ENCODE data around the gene HRG. TPM values are rescaled to one million over a fixed set of nuclear protein-coding genes. Genes with fewer than 3 reads are reported as not detected.

The HRG gene
- polyA plus RNA-seq, 1 donor: 0.18 TPM

DNA sequence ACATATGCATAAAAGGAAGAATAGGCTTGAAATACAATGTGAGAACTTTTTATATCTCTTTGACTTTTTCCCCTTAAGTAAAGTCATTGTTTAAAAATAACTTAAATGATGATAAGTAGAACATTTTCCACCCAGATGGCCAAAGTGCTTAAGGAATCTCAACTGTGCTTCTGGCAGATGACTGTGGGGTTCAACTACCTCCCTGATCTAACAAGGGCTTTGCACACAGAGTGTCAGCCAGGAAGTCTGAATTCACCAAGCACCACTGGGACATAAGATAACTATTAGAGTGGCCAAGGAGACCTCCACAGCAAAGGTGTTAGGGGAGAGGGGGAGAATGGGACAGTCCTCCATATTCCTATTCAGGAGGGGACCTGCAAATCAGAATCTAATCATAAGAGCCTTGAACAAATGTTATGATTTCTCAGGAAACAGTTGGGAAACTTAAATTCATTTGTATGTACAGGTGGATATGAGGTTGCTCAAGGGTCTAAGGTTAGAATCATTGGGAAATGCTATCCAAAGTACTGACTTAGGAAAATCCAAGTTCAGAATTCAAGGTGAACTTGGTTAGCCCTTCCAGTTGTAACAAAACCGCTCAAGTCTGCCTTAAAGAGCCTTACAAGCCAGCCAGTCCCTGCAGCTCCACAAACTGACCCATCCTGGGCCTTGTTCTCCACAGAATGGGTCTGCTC, 25.9 kb upstream of the HRG start, which contains the start of gene FETUB:
Gene FETUB (plus strand): TSS at position 622 of the 695 bp plus-strand sequence. CDS start 62 bp downstream, at position 684.
- DNase-seq: no peak

DNA sequence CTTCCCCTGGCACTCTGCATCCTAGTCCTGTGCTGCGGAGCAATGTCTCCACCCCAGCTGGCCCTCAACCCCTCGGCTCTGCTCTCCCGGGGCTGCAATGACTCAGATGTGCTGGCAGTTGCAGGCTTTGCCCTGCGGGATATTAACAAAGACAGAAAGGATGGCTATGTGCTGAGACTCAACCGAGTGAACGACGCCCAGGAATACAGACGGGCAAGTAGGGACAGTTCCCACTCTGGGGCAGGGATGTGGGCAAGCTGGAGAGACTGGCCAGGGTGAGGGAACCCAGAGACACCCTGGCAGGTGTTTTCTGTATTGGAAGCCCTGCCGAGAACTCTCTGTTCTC, 25.4 kb upstream of the HRG start:
- no peak for DNase-seq

DNA sequence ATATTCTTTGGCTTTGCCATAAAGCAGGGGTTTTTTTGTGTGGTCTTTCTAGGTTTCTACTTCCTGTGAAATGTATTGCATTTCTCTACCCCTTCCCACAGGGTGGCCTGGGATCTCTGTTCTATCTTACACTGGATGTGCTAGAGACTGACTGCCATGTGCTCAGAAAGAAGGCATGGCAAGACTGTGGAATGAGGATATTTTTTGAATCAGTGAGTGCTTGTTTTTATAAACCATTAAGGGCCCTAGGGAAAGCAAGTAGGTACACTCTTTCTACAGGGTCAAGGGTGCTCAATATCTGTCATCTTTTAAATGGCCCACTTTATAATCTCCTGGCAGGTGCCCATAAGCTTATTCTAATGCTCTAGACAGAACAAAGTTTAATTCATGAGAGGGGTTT, 24.9 kb upstream of the HRG start:
- DNase-seq: no peak

DNA sequence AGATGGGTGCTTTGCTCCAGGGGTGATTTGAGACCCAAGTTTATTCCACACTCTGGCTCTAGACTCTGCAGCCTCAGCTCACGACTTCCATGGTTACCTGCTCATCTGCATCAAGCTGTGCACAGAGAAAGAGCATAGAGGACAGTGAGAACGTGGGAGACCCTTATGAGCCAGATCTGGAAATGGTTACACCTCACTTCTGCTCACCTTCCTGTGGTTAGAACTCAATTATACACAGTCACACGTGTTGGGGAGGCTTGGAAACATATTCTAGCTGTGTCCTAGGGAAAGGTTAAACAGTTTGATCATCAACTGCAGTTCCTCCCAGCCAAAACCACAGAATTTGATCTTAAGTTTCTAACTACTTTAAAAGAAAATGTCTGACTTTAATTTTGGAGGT, 23.8 kb upstream of the HRG start:
- DNase-seq: no peak

DNA sequence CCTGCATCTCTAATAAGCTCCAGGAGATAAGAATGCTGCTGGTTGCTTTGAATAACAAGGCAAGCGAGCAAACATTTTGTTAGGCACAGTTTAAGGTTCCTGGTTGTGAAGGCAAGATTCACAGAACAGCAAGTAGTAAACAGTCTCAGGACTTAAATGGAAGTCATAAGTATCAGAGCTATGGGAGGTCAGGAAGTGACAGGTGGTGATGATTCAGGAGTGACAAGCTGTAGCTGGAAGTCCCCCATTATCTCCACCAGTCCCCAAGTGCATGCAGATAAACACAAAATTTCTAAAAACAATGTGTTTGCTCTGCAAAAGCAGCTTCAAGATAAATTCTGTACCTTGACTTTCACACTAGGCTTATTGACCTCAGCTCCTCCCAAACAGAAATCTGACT, 22.3 kb upstream of the HRG start:
- no peak for DNase-seq

DNA sequence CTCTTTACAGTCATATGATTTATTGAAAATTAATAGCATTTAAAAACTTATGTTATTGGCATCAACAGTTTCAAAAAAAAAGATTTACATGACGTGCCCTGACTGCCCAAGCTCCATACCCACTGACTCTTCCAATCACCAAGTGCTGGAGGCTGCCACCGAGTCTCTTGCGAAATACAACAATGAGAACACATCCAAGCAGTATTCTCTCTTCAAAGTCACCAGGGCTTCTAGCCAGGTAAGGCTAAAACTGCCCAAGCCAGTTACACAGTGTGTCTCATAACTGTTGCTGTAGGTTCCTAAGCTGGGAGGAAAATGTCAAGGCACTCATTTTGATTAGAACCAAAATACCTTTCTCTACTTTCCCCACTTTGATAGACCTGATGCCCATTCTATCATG, 21.1 kb upstream of the HRG start:
- no peak for DNase-seq

DNA sequence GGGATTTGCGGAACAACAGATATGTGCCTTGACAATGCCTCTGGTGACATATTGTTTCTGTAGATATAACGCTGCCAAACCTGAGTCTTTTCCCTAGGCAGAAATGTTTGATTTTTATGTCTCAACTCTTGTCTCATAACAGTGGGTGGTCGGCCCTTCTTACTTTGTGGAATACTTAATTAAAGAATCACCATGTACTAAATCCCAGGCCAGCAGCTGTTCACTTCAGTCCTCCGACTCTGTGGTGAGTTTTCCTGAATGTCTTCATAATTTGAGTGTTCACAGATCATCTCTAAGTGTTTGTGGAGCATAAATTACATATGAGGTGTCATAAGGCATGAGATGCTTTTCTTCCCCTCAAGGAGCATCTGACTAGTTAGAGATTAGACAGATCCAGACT, 19.7 kb upstream of the HRG start:
- no peak for DNase-seq

DNA sequence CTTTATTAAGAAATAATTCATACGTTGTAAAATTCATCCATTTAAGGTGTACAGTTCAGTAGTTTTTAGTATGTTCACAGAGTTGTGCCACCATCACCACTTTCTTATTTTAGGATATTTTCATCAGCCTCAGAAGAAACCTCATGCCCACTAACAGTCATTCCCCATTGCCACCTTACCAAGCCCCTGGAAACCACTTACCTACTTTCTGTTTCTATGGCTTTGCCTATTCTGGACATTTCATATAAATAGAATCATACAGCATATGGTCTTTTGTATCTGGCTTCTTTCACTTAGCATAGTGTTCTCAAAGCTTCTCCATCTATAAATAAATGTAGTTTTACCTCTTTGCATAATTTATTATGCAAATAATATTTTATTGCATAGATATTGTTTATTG, 19.0 kb upstream of the HRG start:
- DNase-seq: no peak

DNA sequence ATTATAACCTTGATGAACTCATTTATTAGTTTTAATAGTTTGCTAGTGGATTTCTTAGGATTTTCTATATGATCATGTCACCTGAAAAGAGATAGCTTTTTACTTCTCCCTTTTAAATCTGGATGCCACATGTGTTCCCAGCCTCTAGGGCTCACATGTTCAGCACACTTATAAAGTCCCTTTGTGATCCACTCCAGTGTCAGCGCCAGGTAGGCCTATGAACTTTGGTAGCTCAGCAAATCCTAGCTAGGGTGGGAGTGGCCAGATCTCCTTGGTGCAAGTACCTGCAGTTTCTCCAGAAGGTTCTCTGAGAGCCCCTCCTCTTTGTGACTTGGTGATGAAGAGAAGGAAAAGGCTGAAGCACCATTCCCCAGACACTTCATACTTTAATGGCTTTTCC, 17.0 kb upstream of the HRG start:
- no peak for DNase-seq

DNA sequence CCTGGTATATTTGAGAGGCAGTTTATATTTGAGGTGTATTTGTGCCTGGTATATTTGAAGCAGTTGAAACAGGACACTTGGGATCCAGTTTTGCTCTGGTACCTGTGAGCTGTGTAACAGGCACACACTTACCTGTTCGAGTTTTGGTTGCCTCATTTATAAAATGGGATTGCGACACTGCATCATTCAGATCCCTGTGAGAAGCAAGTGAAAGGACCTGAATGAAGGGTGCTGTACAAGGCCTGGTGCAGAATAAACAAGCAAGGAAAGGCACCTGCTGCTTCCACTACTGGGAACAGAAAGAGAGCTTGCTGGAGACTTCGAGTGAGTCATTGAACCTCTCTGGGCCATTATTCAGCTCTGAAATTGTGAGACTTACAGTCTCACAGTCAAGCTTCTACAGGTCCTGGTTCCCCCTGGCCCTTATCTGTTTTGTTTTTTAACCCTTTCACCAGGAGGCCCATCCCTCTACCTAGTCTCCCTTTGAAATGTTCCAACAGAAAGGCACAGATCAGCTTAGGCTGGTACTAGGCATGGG, 14.1 kb upstream of the HRG start:
- no peak for DNase-seq

DNA sequence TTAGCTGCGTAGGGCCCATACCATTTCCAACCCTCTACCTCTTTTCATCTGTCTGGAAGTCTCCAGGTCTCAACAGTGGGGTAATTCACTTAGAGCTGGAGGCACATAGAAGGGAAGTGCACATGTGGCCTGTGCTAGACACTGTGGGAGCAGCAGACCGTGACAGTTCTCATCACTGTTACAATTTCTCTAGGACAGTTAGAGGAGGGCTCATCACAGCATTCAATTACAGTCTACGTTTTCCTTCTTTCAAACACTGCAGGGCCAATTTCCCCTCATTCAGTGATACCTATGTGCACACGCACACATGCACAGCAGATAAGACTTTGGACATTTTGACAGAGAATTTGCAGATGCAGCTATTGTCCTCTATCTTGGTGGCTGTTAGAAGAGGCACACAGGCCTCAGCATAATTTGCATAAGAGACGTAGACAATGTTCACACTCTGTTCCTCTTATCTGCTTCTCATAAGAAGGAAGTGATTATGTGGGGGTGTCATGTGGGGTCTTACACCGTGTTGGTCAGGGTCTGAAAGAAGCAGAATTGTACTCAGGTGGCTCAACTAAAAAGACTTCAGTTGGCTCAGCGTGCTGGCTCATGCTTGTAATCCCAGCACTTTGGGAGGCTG, 12.6 kb upstream of the HRG start:
- DNase-seq: no peak

DNA sequence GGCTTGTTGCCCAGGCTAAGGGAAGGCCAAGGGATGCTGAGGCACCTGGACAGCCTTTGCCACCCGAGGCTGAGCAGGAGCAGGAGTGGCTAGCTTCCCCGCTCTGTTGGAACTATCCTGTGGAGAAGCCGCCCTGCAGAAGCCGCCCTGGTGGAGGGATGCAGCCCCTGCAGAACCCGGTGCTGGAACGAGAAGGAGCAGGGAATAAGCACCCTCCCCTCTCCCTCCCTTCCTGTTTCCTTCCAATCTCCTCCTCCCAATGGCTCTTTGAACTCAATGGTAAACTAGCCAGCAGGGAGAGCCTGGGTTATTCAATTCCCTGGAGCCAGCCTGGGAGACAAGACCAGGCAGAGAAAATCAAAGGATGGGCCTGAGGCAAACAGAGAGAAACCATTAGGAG, 11.8 kb upstream of the HRG start:
- no peak for DNase-seq

DNA sequence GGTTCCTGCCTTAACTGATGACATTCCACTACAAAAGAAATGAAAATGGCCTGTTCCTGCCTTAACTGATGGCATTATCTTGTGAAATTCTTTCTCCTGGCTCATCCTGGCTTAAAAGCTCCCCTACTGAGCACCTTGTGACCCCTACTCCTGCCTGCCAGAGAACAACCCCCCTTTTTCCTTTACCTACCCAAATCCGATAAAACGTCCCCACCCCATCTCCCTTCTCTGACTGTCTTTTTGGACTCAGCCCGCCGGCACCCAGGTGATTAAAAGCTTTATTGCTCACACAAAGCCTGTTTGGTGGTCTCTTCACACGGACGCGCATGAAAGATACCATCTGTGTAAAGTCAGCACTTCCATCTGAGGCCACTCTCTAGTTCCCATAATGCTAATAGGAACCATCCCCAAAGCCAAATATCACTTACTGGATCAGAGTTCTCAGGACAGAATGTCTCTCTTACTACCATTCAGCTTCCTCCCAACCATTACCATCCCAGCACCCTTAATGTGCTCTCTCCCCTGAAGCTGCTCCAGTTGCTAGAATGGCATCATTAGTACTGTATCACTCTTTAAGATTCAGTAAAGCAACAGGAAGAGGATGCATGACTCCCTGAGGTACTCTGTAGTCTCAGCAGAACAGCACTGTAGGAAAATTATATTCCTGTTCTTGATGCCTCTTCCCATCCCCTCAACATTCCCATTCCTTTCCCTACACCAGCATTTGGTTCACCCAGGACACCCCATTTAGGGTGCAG, 2.3 kb upstream of the HRG start:
- DNase-seq: no peak

DNA sequence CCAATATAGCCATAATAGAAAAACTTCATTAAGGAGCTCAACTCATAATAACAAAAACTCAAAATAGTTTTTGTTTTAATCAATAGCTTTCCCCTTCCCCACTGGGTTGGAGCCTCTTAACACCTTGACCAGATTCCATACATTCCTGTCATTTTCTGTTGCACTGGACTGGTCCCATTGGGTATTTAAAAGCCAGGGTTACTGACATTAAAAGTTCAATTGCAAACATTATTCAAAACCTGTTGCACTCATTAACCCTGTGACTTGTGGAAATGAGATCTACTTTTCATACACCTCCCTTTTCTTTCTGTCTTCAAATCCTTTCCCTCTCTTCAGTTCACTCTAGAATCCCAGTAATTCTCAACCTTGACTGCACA, 1.7 kb upstream of the HRG start:
- no peak for DNase-seq

DNA sequence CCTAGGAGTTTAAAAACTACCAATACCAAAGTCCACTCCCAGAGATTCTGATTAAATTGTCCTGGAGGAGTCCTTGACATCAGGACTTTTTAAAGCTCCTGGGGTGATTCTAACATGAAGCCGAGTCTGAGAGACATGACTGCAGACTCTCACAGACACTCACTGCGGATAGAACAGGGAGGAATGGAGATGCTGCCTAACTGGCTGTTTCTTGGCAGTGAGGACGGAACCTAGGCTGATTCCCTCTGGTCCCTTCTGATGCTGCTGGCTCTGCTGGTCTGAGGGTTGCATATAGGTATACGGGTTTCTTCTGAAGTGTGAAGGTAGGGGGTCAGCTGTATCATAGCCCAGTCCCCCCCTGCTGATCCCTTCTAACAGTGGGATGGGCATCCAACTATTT, 1.3 kb upstream of the HRG start:
- DNase-seq: no peak

DNA sequence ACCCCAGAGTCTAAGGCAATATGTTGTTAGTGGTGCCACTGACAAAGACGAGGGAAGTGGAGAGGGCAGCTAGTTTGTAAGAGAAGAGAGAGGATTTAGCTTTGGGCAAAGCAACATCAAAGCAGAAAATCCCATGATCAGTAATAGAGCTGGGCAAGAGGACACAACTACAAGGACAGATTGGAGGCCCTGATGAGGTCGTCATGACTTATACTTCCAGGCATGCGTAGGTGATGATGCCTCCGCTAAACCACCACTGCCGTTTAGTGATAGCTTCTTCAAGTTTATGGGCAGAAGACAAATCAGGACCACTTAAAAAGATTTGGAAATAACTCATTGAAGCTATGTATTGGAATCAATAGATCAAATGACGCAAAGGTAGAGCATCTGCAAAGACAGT, 2.6 kb downstream of the HRG start:
- DNase-seq: no peak

DNA sequence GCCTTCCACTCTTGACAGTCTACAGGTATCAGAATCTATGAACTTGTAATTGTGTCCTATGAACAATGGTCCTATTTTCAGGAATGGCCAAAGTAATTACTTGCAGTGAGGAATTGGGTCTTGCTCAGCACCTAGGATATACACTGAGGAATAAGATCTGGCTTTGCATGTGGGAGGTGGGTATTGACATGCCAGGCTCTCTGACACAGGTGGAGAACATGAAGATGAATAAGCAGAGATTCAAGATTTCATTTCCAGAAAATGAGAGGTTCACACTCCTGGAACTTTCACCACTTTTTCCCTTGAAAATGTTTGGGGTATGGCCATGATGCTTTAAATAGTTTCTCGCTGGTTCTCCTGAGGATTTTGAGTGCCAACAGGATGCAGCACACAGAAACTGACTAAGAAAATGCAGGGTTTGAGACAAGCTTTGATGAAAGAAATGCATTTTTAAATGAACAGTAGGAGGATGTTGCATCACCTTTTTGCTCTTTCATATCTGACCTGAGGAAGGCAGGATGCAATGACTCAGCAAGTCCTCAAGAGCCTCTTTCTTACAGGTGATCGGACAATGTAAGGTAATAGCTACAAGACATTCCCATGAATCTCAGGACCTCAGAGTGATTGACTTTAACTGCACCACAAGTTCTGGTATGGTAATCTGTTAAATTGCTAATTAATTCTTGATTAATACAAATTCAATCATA, 3.7 kb downstream of the HRG start:
- DNase-seq: no peak

DNA sequence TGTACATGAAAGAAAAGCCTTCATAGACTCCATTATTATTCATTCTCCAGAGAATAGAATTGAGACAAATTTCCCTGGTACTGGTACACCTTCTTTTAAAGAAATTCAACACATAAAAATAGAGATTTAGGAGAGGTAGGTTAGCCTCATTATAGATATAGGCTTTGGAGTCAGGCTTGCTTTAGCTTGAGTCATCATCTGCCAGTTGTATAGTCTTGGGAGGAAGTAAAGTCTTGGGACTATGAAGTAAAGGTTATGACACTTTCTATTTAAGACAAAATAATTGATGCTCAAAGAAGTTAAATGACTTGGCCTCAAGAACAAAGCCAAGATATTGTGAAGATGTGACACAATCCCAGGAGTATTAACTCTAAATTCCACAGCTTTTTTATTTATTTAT, 4.3 kb downstream of the HRG start:
- no peak for DNase-seq

DNA sequence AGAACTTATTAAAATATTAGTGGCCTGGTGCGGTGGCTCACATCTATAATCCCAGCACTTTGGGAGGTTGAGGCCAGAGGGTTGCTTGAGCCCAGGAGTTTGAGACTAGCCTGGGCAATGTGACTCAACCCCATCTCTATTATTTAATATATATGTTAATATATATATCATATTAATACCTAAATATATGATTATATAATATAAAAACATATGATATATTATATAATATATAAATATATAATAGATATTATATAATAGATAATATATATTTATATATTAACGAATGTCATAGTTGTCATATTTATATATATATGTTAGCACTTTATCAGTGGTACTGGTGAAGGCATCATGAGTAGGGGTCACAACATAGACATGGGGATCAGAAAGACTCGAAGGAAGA, 5.2 kb downstream of the HRG start:
- DNase-seq: no peak

DNA sequence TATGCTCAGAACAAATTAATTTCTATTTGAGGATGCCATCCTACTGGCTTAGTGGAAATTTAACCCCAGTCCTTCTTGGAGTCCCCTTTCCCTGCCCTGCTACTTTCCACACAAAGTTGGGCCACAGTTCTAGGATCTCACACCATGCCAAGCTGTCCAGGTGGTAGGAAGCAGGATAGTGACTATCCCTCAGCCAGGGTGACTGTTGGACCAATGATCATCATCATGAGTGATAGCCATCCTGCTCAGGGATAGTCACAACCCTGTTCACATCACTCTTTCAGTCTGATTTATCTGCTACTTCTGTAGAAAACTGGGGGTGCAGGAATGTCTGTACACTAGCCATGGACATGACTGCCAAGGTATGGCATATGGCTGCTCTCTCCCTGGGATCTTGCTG, 12.8 kb downstream of the HRG start:
- no peak for DNase-seq

DNA sequence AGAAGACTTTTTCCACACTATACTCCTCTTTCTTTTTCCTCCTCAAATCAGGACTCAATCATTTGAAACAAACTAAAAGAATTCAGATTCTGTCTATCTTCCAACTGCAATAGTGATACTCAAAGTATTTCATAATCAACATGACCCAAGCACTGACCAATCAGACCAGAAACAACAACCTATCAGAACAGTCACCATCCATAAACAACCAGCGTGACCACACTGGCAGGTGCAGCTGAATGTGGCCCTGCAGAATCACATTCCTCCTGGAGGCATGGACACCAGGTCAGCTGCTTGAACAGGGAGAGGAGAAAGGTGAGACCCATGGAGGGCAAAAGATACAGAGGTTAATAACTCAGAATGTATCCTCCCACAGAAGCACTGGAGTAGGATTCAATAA, 13.3 kb downstream of the HRG start:
- DNase-seq: no peak

DNA sequence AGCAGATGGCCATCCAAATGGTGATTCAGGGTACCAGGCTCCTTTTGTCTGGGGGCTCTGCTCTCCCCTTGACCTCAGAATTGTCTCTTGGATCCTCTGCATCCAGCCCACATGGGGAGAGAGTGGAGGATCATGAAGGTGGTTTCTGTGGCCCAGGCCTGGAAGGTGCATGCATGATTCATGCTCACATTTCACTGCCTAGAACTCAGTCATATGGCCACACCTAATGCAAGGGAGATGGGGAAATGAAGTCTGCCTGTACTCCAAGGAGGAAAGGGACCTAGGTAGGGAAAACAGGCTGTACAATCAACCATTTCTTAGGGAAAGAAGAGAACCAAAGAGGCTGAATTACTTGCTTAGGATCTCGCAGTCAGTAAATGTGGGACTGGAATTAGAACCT, 15.1 kb downstream of the HRG start:
- DNase-seq: no peak

DNA sequence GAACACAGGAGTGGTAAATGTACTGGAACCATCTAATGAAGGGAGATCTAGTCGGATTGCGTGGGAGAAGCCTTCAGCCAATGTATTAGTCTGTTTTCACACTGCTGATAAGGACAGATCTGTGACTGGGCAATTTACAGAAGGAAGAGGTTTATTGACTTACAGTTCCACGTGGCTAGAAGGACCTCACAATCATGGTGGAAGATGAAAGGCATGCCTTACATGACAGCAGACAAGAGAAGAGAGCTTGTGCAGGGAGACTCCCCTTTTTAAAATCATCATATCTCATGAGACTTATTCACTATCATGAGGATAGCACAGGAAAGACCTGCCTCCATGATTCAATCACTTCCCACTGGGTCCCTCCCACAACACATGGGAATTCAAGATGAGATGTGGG, 17.0 kb downstream of the HRG start:
- DNase-seq: no peak
